GM23338 (cell line): Measurements from ENCODE around the gene INHBB.

Experiments used
- CREB1 ChIP-seq: fragments of 250-450 bp; sonication (Bioruptor Pico); IDR thresholded peaks from 2 replicates; pipeline ENCODE4 v1.5.0; 2020; ENCODE audit warnings: low read depth, mild to moderate bottlenecking, moderate library complexity
- EZH2phosphoT487 ChIP-seq: fragments of 200-600 bp; sonication (generic); IDR thresholded peaks from one replicate; pipeline ENCODE4 v1.8.1; 2018; ENCODE audit warnings: antibody characterized with exemption; ENCODE audit not compliant: unreplicated experiment
- POLR2AphosphoS5 ChIP-seq: IDR thresholded peaks from 2 replicates; pipeline ENCODE4 v1.6.1; 2016; ENCODE audit warnings: antibody characterized with exemption, low read depth
- TF ChIP-seq, protein P1 (sequence below), 2 experiments: fragments of 200-600 bp in 1 of 2; sonication (generic) in 1 of 2; conservative IDR thresholded peaks; 2 replicates each; pipeline versions ENCODE4 v1.5.1 to v1.6.1; 2016 to 2017; ENCODE audit warnings: antibody characterized with exemption in 2 of 2, low read depth in 2 of 2, mild to moderate bottlenecking in 2 of 2, moderate library complexity in 1 of 2

DNA sequence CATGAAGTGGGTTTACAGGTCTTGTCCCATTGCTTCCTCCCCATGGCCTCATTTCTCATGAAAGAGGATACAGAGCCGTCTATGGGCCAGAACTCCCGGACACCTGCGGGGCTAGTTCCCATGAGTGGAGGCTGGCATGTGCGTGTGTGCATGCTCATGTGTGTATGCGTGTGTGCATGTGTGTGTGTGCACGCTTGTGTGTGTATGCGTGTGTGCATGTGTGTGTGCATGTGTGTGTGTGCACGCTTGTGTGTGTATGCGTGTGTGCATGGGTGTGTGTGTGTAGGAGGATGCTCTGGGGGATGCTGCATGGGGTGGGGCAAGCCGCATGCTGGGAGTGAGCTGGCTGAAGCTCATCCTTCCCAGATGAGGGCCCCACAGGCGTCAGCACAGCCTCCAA, 20.8 kb downstream of the INHBB start:
- no peak for TF ChIP-seq POLR2AphosphoS5
- TF ChIP-seq, protein P1, sequence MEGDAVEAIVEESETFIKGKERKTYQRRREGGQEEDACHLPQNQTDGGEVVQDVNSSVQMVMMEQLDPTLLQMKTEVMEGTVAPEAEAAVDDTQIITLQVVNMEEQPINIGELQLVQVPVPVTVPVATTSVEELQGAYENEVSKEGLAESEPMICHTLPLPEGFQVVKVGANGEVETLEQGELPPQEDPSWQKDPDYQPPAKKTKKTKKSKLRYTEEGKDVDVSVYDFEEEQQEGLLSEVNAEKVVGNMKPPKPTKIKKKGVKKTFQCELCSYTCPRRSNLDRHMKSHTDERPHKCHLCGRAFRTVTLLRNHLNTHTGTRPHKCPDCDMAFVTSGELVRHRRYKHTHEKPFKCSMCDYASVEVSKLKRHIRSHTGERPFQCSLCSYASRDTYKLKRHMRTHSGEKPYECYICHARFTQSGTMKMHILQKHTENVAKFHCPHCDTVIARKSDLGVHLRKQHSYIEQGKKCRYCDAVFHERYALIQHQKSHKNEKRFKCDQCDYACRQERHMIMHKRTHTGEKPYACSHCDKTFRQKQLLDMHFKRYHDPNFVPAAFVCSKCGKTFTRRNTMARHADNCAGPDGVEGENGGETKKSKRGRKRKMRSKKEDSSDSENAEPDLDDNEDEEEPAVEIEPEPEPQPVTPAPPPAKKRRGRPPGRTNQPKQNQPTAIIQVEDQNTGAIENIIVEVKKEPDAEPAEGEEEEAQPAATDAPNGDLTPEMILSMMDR (conservative IDR thresholded peaks at IDR 0.05; ENCODE audit: low read depth in 2 of 2) = no peak
- no peak for TF ChIP-seq EZH2phosphoT487
- no peak for TF ChIP-seq CREB1 (CRISPR knock-in tag)
